Measurements from ENCODE around the gene ZNF552.
A peak's percentile ranks its signal among the peaks of the same experiment; 100 is the strongest.
"Not testable (repeated sequence)": the region's sequence is repeated elsewhere in the genome, so short reads cannot be mapped to it uniquely, and the experiment has no call there.

ZNF552 gene

GRCh38 chr19:57814505-57815246 is at the start of gene ZNF552:
Gene ZNF552 (minus strand): TSS chr19:57814913. CDS start chr19:57814743, 170 bp downstream.
- peak in 55 of 56 donors; percentile 14 to 94 (median 79) for DNase-seq

DNA sequence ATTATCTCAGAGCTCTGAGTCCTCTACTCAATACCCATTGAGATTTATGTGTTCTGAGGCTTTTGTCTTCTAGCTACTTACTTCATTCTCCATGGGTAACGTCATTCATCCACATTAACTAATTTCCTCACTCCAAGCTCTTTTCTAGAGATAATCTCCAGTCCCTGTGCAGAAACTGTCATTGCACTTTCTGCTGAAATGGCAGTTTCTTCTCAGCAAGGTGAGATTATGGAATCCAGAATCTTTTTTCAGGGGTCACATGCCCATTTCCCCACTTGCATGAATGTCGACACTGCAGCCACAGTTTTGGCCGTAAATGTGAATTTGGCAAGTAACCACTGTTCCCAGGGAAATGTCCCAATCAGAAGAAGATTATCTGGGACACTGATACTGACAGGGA is 47.6 kb upstream of the ZNF552 start:
- not testable (repeated sequence) for DNase-seq

DNA sequence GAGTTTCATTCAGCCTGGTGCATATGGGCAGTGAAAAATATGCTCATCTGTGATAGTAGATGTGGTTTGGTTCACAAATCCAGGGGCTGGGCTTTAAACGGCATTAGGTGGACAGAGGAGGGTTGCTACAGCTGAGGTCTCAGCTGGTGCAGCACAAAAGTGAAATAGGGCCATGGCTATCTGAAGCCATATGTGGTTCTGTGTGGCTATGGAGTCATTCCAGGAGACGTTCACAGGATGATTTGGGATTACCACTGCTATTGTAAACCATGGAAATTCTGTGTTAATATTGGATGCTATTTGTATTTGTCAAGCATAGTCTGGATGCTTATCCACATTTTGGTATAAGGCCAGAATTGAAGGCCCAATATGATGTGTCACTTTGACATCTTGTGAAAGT is 39.4 kb upstream of the ZNF552 start:
- DNase-seq: not testable (repeated sequence)

DNA sequence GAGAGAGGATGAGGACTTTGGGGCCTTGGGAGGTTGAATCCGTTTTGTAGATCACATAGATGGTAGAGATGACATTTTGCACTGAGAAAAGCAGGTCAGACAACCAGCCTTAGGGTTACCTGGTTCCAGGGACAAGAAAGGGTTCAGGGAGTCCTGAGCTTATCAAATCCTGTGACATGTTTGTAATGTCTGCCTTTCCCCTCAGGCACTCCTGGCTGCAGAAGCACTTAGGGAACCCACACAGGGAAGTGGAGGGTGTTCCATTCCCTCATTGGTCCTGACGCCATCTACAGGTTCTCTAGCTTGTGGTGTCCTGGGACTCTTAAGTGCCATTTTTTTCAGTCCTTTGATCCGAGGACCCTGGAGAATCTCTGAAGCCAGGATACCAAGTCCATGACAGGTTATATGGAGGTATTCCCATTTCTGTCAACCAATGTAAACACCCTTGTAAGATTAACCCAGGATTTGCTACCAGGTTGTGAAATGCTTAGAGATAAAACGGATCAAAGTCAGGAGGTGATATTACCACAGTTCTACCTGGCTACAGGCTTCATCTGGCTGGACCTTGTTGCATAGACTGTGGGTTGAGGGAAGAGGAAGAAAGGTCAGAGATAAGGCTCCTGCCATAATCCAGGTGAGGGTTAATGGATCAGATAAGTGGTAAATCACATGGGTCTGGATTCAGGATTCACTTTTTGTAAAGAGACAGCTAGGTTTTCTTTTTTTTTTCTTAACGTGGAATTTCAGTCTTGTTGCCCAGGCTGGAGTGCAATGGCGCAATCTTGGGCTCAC is 37.3 kb upstream of the ZNF552 start:
- not testable (repeated sequence) for DNase-seq

DNA sequence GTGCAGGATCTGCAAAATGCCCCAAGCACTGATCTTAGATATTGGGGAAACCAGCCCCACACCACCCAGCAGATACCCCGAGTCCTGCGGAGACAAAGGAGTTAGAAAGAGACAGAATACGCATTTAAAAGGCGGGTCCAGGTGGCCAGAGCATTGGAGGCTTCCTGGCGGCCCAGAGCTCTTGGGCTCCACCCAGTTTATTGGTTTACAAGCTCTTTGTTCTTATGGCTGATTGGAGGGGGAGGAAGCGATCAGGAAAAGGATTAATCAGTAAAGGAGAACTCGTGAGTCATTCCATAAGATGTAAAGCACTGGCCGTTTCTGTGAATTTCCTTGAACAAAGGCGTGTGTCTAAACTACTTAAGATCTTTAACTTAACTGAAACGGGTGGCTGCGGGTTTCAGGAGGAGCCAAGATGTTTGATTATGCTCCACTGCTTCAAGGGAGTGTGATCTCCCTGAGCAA is 35.9 kb upstream of the ZNF552 start:
- no peak for DNase-seq

GRCh38 chr19:57849666-57850473 is 35.2 kb upstream of the ZNF552 start, which contains the start of gene ZNF587:
Gene ZNF587 (plus strand): TSS chr19:57849859. CDS start chr19:57850039, 180 bp downstream.
- DNase-seq: peak; percentile 7 to 88 (median 58)

- not testable (repeated sequence) for DNase-seq
These were observed 34.5 kb upstream of the ZNF552 start for GRCh38 chr19:57849162-57849665.

DNA sequence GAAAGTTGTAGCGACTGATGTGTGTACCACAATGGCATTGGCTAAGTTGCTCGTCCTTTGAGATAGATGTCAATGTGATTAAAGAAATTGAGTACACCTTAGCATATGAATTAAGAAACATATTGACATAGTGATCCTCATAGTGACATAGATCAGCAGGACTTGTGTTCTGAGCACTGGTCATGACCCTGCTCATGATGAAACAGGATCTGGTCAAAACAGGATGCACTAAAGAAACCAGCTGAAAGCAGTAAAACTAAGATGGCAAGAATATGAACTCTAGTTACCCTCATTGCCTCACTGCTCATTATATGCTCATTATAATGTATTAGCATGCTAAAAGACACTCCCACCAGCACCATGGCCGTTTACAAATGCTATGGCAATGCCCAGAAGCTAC is 32.5 kb upstream of the ZNF552 start:
- not testable (repeated sequence) for DNase-seq

- no peak for DNase-seq
These were observed 26.5 kb upstream of the ZNF552 start for GRCh38 chr19:57841122-57841763.

DNA sequence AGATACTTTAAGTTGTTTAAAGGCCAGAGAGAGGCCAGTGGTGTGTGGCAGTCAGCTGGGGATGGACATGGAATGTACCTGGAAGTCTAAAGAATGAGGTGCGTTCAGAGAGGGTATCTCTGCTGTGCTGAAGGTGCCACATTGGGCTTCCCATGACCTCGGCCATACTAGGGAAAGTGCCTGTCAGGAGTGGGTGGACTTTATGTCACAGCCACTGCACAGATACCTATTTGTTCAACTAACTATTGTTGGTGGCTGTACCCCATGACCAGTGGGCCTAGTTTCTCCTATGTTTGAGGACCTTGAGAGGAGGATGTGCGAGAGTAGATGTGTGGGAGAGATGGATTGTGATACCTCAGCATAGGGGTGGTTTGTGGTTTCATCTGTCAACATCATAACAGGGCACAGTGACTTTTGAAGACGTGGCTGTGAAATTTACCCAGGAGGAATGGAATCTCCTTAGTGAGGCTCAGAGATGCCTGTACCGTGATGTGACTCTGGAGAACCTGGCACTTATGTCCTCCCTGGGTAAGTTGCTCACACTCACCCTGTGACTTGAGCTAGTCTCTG is 24.0 kb upstream of the ZNF552 start:
- not testable (repeated sequence) for DNase-seq

- not testable (repeated sequence) for DNase-seq
These were observed 22.3 kb upstream of the ZNF552 start for GRCh38 chr19:57836991-57837390.

DNA sequence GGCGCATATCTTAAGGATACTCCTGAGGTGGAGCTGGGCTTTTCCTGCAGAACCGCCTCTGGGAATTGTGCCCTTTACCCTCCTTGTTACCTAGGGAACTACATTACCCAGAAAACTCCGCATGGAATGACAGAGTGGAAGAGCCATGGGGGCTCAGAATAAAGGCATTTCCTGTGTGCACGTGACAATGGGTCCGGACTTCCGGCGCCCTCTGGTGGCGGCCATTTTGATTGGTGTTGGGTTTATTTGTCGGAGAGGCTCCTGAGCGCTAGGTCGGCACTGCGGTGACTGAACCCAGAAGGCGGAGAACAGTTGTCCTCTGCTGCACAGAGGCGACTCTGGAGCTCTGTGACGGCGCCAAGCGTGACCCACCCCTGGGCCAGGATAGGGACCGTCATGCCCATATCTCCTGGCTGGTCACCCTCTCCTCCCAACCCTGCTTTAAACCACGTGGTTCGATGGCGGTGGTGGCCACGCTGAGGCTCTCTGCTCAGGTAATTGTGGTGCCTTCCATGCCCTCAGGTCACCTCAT is 15.4 kb upstream of the ZNF552 start, which contains the start of gene ZNF587B:
TSS of gene ZNF587B (plus strand) at position 229 of the 532 bp plus-strand sequence. CDS start at position 459, 230 bp downstream.
- peak in 51 of 56 donors; percentile 6 to 88 (median 50) for DNase-seq

DNA sequence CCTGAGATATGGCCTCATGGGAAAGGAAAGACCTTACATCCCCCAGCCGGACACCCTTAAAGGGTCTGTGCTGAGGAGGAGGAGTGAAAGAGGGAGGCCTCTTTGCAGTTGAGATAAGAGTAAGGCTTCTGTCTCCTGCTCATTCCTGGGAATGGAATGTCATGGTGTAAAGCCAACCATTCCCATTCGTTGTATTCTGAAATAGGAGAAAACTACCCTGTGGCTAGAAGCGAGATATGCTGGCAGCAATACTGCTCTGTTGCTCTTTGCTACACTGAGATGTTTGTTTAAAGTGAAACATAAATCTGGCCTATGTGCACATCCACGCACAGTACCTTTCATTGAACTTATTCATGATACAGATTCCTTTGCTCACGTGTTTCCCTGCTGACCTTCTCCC is 14.6 kb upstream of the ZNF552 start:
- no peak for DNase-seq

- no peak for DNase-seq
These were observed 10.8 kb upstream of the ZNF552 start for GRCh38 chr19:57825511-57825910.

- not testable (repeated sequence) for DNase-seq
These were observed 8.9 kb upstream of the ZNF552 start for GRCh38 chr19:57823608-57824007.

- DNase-seq: not testable (repeated sequence)
These were observed 8.4 kb upstream of the ZNF552 start for GRCh38 chr19:57823155-57823554.

GRCh38 chr19:57821501-57821900 is 6.8 kb upstream of the ZNF552 start:
- not testable (repeated sequence) for DNase-seq

DNA sequence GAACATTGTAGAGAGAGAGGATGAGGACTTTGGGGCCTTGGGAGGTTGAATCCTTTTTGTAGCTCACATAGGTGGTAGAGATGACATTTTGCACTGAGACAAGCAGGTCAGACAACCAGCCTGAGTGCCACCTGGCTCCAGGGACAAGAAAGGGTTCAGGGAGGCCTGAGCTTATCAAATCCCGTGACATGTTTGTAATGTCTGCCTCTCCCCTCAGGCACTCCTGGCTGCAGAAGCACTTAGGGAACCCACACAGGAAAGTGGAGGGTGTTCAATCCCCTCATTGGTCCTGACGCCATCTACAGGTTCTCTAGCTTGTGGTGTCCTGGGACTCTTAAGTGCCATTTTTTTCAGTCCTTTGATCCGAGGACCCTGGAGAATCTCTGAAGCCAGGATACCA is 6.4 kb upstream of the ZNF552 start:
- not testable (repeated sequence) for DNase-seq

DNA sequence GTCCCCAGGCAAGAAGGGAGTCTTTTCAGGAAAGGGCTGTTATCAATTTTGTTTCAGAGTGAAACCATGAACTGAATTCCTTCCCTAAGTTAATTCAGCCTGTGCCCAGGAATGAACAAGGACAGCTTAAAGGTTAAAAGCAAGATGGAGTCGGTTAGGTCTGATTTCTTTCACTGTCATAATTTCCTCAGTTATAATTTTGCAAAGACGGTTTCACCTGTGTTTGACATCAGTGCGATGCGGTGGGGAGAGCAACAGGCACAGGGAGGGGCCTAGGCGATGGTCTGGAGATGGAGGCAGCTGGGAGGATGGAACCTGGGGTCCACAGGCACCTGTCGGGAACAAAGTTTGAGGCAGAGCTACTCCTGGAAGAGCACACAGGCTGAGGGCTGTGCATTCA is 5.9 kb upstream of the ZNF552 start:
- no peak for DNase-seq
